Measurements from ENCODE around the gene UVRAG.

The UVRAG gene

GRCh38 chr11:75980031-75980430 is 165.0 kb downstream of the UVRAG start:
- H3K4me3 ChIP-seq (ENCODE audit: low read depth, low read length) = no peak overlapping the region
- TF ChIP-seq CTCF (IDR thresholded peaks at IDR 0.05; ENCODE audit: borderline replicate concordance, insufficient read depth, low read depth, low read length) = no peak

DNA sequence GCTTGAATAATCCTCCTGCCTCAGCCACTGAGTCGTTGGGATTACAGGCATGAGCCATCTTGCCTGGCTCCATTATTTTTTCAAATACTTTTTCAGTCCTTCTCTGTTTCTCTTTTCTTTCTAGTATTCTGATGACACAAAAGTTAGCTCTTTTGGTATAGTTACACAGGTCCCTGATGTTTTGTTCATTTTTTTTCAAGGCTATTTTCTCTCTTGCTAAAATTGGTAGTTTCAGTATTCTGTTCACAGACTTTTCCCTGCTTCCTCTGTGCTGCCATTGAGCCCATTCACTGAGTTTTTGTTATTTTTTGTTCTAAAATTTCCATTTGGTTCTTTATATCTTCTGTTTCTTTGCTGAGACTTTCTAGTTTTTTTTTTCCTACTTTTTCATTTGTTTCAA is 166.5 kb downstream of the UVRAG start:
- no peak for TF ChIP-seq CTCF (IDR thresholded peaks at IDR 0.05; ENCODE audit: borderline replicate concordance, insufficient read depth, low read depth, low read length)
- H3K4me3 ChIP-seq (ENCODE audit: low read depth, low read length) = no peak overlapping the region

DNA sequence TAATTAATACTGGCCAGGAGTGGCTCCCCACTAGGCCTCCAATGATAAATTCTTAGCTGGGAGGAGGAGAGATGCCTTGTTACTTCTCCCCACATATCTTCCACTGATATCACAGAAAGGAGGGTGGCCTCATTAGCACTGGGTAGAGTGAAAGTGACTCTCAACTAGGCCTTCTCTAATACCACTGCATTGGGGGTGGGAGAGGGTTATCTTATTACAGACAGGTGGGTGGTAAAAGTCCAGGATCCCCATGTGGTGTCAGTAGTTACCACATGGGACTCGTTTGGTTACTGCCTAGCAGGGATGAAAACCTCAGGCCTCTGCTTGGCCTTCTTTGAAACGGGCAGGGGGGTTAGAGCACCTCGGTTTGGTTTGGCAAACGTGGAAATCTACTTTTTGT is 167.3 kb downstream of the UVRAG start:
- no peak overlapping the region for H3K4me3 ChIP-seq (ENCODE audit: low read depth, low read length)
- no peak for TF ChIP-seq CTCF (IDR thresholded peaks at IDR 0.05; ENCODE audit: borderline replicate concordance, insufficient read depth, low read depth, low read length)

- TF ChIP-seq CTCF (IDR thresholded peaks at IDR 0.05; ENCODE audit: borderline replicate concordance, insufficient read depth, low read depth, low read length) = no peak
- no peak overlapping the region for H3K4me3 ChIP-seq (ENCODE audit: low read depth, low read length)
Observed at GRCh38 chr11:75986966-75987365, 172.0 kb downstream of the UVRAG start.

DNA sequence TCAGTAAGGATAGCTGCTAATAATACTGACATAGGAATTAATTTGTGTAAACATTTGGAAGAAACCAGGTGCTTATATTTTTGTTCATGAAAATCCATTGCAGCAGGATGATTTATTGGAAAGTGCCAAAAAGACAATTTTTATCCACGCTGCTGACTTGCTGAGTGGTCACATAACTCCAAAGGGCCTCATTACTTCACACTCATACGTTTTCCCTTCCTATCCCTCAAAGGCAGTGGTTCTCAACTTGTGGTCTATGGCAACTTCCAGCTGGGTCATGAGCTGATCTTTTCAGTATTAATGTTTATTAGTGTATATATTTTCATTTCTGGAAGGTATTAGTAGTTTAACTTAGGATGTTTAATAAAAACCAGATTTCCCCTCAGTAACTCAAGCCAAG is 178.1 kb downstream of the UVRAG start:
- no peak overlapping the region for H3K4me3 ChIP-seq (ENCODE audit: low read depth, low read length)
- TF ChIP-seq CTCF (IDR thresholded peaks at IDR 0.05; ENCODE audit: borderline replicate concordance, insufficient read depth, low read depth, low read length) = no peak

DNA sequence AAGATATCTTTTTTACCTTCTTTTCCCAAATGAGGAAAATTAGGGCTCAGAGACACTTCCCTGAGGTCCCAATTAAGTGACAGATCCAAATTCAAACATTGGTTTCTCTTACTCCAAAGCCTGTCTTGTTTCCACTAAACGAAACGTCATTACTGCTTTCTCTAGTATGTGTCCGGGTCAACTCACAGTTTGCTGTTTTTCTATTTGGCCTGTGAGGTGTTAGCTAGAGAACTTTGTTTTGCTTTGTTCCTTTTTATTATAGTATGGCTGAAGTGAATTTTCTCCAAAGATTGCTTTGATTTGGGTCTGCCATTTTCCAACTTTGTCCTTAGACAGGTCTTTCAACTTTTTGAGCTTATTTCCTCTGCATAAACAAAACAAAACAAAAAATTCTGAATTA is 179.6 kb downstream of the UVRAG start:
- no peak for TF ChIP-seq CTCF (IDR thresholded peaks at IDR 0.05; ENCODE audit: borderline replicate concordance, insufficient read depth, low read depth, low read length)
- H3K4me3 ChIP-seq (ENCODE audit: low read depth, low read length) = no peak overlapping the region

DNA sequence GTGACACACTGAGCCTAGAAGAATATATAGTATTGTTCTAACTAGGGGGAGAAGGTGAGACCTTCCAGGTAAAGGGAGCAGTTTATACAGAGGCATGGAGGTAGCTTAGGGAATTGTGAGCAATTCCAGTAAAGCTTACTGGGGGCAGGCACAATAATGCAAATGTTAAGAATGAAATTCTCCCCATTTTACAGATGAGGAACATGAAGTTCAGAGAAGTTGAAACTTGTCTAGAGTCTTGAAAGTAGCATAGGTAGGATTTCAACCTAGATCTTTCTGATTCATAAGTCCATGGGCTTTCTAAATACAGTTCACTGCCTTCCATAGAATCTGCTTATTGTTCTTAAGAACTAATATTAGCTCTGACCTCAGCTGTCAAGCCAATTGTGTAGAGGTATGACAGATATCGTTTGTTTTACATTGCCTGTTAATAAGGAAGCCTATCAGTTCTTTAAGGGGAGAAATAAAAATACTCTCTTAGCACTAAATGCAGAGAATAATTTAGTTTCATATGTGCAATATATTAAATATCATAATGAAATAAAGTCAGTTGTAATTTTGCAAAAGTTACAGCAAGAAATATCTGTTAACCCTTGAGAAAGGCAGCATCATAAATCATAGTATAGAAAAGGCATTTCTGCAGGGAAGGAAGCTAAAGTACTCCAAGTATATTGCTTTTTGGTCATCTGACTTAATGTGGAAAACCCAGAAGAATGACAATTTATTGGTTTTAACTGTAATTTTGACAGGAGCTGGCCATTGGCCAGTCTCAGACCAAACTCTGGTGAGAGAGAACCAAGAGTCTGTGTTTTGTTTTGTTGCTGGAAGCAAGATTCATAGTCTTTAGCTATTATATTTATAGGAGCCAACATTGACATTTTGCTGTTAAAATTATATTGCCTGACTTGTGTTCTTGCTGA is 181.8 kb downstream of the UVRAG start:
- TF ChIP-seq CTCF (IDR thresholded peaks at IDR 0.05; ENCODE audit: borderline replicate concordance, insufficient read depth, low read depth, low read length) = no peak
- no peak overlapping the region for H3K4me3 ChIP-seq (ENCODE audit: low read depth, low read length)

Measured in GM12875 (cell line).